ENCODE measurements around the gene ZNF224.

- TF ChIP-seq CTCF (IDR thresholded peaks at IDR 0.05) (no peak), EZH2 (IDR thresholded peaks at IDR 0.05; ENCODE audit: borderline replicate concordance, insufficient read depth, low read depth, low read length, poor library complexity, severe bottlenecking) (no peak)
Measured at GRCh38 chr19:44055870-44056269, 38.3 kb upstream of the ZNF224 start.
